C4-2B (cell line): ENCODE results near the gene VTCN1.

Experiments used
- H3K27ac ChIP-seq: fragments of 450-650 bp; 2 replicates; pipeline ENCODE4 v1.5.1; 2017
- CTCF ChIP-seq: fragments of 450-650 bp; conservative IDR thresholded peaks from 2 replicates; pipeline ENCODE4 v1.5.1; 2017; ENCODE audit warnings: mild to moderate bottlenecking
- ZFX ChIP-seq: fragments of 450-650 bp; IDR thresholded peaks from 2 replicates; pipeline ENCODE4 v1.6.1; 2017

Gene VTCN1

GRCh38 chr1:117177376-117177775 lies 33.4 kb downstream of the VTCN1 start:
- TF ChIP-seq ZFX (no peak), CTCF (no peak)

GRCh38 chr1:117176579-117176978 lies 34.1 kb downstream of the VTCN1 start:
- no peak for TF ChIP-seq CTCF
- no peak for TF ChIP-seq ZFX
- H3K27ac ChIP-seq, result no peak overlapping the region

More at GRCh38 chr1:117177376-117177775, 33.4 kb downstream of the VTCN1 start:
- no peak overlapping the region for H3K27ac ChIP-seq

- no peak for TF ChIP-seq CTCF
- no peak for TF ChIP-seq ZFX
- no peak overlapping the region for H3K27ac ChIP-seq
Observed at GRCh38 chr1:117174851-117175250, 35.9 kb downstream of the VTCN1 start.

- no peak for TF ChIP-seq ZFX
- TF ChIP-seq CTCF, result no peak
- no peak overlapping the region for H3K27ac ChIP-seq
Observed at GRCh38 chr1:117173691-117174090, 37.0 kb downstream of the VTCN1 start.

GRCh38 chr1:117173006-117173405 lies 37.7 kb downstream of the VTCN1 start:
- TF ChIP-seq ZFX (no peak), CTCF (no peak)
- no peak overlapping the region for H3K27ac ChIP-seq

GRCh38 chr1:117171900-117172511 lies 38.7 kb downstream of the VTCN1 start:
- no peak overlapping the region for H3K27ac ChIP-seq
- no peak for TF ChIP-seq CTCF
- no peak for TF ChIP-seq ZFX

GRCh38 chr1:117169871-117170596 lies 40.7 kb downstream of the VTCN1 start:
- no peak overlapping the region for H3K27ac ChIP-seq
- TF ChIP-seq ZFX (no peak), CTCF (no peak)
